Calu3 (cell line): ENCODE data around the gene MST1. TPM values are rescaled to one million over a fixed set of nuclear protein-coding genes. Genes with fewer than 3 reads are reported as not detected.

ENCODE experiments used
- BruUV-seq: library from RNA; stranded (reverse); fragments of 400-500 nt; replicated peaks from 2 replicates; lab custom pipeline; 2021; lab: Mats Ljungman, UMichigan
- CTCF ChIA-PET: fragments of 300-600 bp; sonication (Branson Sonifier 250); formaldehyde crosslinking; loops from one replicate; lab custom pipeline; 2022; ENCODE audit warnings: antibody characterized with exemption; lab: Charles Lee
- DNase-seq: peaks from one replicate; pipeline ENCODE4 v3.0.0; 2022
- H3K27ac Mint-ChIP-seq: one replicate; pipeline ENCODE4 v1.8.0; 2022; ENCODE audit warnings: mixed read lengths; ENCODE audit not compliant: unreplicated experiment
- H3K27me3 Mint-ChIP-seq: one replicate; pipeline ENCODE4 v1.8.0; 2022; ENCODE audit warnings: mixed read lengths; ENCODE audit not compliant: unreplicated experiment
- H3K36me3 Mint-ChIP-seq: one replicate; pipeline ENCODE4 v1.8.0; 2022; ENCODE audit warnings: mild to moderate bottlenecking, moderate library complexity, mixed read lengths; ENCODE audit not compliant: insufficient read depth, unreplicated experiment
- H3K4me1 Mint-ChIP-seq: one replicate; pipeline ENCODE4 v1.8.0; 2022; ENCODE audit warnings: mild to moderate bottlenecking, low read depth, mixed read lengths; ENCODE audit not compliant: unreplicated experiment
- H3K4me3 Mint-ChIP-seq: one replicate; pipeline ENCODE4 v1.8.0; 2022; ENCODE audit warnings: mild to moderate bottlenecking, low read depth, moderate library complexity, mixed read lengths; ENCODE audit not compliant: unreplicated experiment
- H3K9me3 Mint-ChIP-seq: one replicate; pipeline ENCODE4 v1.8.0; 2022; ENCODE audit warnings: low read depth, mixed read lengths; ENCODE audit not compliant: unreplicated experiment
- intact Hi-C: fragments of 100-400 bp; cut with micrococcal nuclease; formaldehyde crosslinking; loops from one replicate; pipeline ENCODE4 v1.10.0; 2022; ENCODE audit not compliant: unreplicated experiment
- total RNA-seq: library from RNA; stranded (reverse); gene quantifications from 2 replicates; pipeline ENCODE4 v1.2.3, GENCODE V29; 2022
- TF ChIP-seq, protein P1 (sequence below): fragments of 200-600 bp; IDR thresholded peaks from one replicate; pipeline ENCODE4 v1.8.0; 2022; ENCODE audit warnings: antibody characterized with exemption; ENCODE audit not compliant: unreplicated experiment

MST1 gene
- total RNA-seq, 1 experiment from 2014 or later, result 8.0 TPM

DNA sequence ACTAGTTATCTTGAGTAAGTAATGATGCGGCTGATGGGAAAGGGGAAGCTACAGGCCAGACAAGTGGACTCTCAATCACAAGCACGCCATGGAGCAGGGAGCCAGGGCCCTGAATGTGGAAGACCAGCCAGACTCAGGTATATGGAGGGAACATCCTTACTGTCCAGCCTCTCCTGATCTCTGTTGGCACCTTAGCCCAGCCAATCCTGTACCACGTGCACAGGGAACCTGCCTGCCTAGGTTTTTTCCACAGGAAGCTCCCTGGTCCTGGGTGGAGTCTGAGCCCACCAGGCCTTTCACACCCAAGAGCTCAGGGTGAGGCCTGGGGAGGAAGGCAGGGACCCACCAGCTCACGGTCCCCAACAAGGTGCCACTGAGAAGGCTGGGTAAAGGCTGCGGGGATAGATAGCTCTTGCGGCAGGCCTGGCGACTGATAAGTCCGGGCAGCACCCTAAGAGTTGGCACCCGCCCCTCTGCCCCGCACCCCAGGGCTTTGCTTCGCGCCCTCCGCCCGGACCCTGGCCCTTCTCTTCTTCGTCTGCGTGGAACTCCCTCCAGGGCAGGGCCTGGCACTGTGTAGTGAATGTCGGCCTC, 16.1 kb downstream of the MST1 start:
- CTCF ChIA-PET, result interaction anchor here (3.5 kb wide), 1 partner anchor 133 kb away, joined by 102 read pairs; no protein-coding TSS in a partner anchor
- Mint-ChIP-seq H3K27me3 (no peaks in the 10 kb centered on the region), H3K9me3 (no peaks in the 10 kb centered on the region), H3K4me3 (peak overlapping the region; percentile 97), H3K4me1 (peaks cover 39% of the 10 kb centered on the region), H3K36me3 (peaks cover 30% of the 10 kb centered on the region), H3K27ac (peak overlapping the region; percentile 95)
- no peak for DNase-seq
- intact Hi-C loops, result loop anchor here (1.0 to 5.0 kb wide), 2 partner anchors 134 to 206 kb away; no protein-coding TSS in a partner anchor
- TF ChIP-seq, protein P1, sequence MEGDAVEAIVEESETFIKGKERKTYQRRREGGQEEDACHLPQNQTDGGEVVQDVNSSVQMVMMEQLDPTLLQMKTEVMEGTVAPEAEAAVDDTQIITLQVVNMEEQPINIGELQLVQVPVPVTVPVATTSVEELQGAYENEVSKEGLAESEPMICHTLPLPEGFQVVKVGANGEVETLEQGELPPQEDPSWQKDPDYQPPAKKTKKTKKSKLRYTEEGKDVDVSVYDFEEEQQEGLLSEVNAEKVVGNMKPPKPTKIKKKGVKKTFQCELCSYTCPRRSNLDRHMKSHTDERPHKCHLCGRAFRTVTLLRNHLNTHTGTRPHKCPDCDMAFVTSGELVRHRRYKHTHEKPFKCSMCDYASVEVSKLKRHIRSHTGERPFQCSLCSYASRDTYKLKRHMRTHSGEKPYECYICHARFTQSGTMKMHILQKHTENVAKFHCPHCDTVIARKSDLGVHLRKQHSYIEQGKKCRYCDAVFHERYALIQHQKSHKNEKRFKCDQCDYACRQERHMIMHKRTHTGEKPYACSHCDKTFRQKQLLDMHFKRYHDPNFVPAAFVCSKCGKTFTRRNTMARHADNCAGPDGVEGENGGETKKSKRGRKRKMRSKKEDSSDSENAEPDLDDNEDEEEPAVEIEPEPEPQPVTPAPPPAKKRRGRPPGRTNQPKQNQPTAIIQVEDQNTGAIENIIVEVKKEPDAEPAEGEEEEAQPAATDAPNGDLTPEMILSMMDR, result no peak
- TSS peak; percentile 67 for BruUV-seq

DNA sequence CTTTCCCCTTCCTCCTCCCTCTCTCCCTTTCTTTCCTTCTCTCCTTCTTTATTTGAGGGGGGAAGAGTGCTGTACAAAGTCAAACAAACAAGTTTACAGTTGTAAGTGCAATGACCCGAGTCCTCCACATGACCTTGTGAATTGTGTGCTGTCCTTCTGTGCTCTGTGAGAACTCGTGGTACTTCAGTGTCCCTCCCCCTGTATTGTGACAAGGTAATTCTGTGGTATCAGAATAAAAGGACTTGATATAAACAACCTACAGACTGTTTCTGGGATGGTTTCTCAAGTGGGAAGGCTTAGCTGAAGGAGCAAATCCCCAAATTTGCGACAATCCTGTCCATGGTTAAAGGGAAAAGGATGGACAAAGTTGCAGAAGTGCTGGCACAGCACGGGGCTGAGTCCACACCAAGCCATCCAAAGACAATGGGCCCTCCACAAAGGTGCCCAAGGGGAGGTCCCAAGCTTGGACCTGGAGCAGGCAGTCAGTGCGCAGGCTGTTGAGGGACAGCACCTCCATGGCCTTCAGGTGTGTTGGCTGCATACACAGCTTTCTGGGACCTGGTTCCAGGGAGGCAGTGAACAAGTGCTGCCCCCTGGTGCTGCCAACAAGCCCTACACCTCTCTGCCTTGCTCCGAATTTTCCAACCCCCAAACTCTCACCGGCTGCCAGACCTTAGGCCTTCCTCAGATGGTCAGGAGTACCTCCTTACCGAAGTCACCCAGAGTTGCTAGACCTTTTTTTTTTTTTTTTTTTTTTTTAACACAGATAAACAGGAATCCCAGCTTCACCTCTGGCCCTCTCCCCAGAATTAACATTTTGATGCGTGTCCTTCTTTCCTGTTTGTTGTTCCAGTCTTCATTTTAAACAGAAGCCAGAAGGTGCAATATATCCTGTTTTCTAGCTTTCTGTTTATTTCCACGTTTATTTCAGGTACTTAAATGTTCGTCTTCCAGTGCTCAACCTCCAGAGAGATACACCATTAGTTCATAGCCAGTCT, 17.7 kb downstream of the MST1 start:
- Mint-ChIP-seq H3K9me3 (no peaks in the 10 kb centered on the region), H3K36me3 (peaks cover 30% of the 10 kb centered on the region), H3K4me1 (peaks cover 42% of the 10 kb centered on the region), H3K27ac (peak overlapping the region; percentile 64), H3K27me3 (no peaks in the 10 kb centered on the region), H3K4me3 (no peak overlapping the region)
- BruUV-seq, result no TSS peak
- TF ChIP-seq, protein P1, result peak; percentile 78
- intact Hi-C loops, result loop anchor here (2.0 to 5.0 kb wide), 2 partner anchors 204 to 217 kb away; no protein-coding TSS in a partner anchor
- DNase-seq, result peak; percentile 84
- CTCF ChIA-PET, result interaction anchor here (0.5 to 3.5 kb wide), 8 partner anchors 101 to 222 kb away, joined by 3 to 102 read pairs (median 6); no protein-coding TSS in a partner anchor

DNA sequence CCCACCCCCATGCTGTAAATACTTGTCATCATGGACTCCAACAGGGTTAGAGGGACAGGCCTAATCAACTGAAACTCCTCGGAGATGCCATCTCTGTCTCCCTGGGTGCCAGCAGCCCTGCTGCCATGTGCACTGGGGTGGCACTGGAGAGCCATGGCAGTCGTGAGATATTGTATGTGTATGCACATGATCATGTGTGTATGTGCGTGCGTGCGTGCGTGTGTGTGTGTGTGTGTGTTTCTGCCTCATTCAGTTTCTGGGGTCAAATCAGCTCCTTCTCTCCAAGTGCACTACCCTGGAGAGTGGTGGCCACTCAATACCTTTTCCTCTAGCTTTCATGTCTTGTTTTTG, 18.4 kb downstream of the MST1 start:
- Mint-ChIP-seq H3K27me3 (no peaks in the 10 kb centered on the region), H3K9me3 (no peaks in the 10 kb centered on the region), H3K36me3 (peaks cover 28% of the 10 kb centered on the region), H3K27ac (peak overlapping the region; percentile 64), H3K4me1 (peaks cover 41% of the 10 kb centered on the region), H3K4me3 (no peak overlapping the region)
- no peak for DNase-seq
- BruUV-seq, result no TSS peak
- TF ChIP-seq, protein P1, result no peak
- CTCF ChIA-PET, result interaction anchor here (3.5 kb wide), 1 partner anchor 131 kb away, joined by 102 read pairs; no protein-coding TSS in a partner anchor
- intact Hi-C loops, result loop anchor here (2.0 to 5.0 kb wide), 2 partner anchors 204 to 216 kb away; no protein-coding TSS in a partner anchor

DNA sequence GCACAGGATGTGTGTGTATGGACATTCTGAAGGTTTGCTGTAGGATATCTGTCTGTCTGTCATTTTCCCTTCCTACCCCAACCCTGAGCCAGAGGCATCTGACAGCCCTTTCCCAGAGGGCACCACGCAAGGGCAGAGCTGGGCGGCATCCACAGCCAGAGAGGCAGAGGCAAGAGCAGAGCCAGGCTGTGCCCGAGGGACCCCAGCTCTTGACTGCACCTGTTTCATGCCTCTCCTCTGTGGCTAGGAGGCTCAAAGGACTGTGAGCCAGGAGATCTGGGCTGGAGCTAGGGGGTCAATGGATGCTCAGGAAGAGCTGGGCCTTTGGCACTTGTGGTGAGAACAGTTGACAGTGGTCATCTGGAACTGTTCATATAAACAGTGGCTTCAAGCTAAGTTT, 19.9 kb downstream of the MST1 start:
- Mint-ChIP-seq H3K27me3 (no peaks in the 10 kb centered on the region), H3K4me1 (peaks cover 30% of the 10 kb centered on the region), H3K36me3 (peaks cover 16% of the 10 kb centered on the region), H3K27ac (no peak overlapping the region), H3K4me3 (no peak overlapping the region), H3K9me3 (no peaks in the 10 kb centered on the region)
- no peak for DNase-seq
- intact Hi-C loops, result no loop called here
- CTCF ChIA-PET, result interaction anchor here (0.6 to 1.4 kb wide), 2 partner anchors 129 to 222 kb away, joined by 7 to 9 read pairs; no protein-coding TSS in a partner anchor
- BruUV-seq, result no TSS peak
- TF ChIP-seq, protein P1, result no peak
